Sigmoid colon (tissue), 7 donors: ENCODE measurements around the gene GALNT6. TPM values are rescaled to one million over a fixed set of nuclear protein-coding genes. Genes with fewer than 3 reads are reported as not detected.

Source experiments
- DNase-seq: peaks from one replicate; pipeline ENCODE4 v3.0.0-alpha.2; 2019
- H3K27ac ChIP-seq, 4 donors: fragments of 200-600 bp; sonication (generic); one replicate each; pipeline ENCODE4 v1.5.1; 2016 to 2019; ENCODE audit warnings: mild to moderate bottlenecking in 1 of 4
- H3K27me3 ChIP-seq, 3 donors: fragments of 200-600 bp; sonication (generic); one replicate each; pipeline ENCODE4 v1.5.1; 2019; ENCODE audit warnings: mild to moderate bottlenecking in 1 of 3
- H3K36me3 ChIP-seq, 4 donors: fragments of 200-600 bp; sonication (generic); one replicate each; pipeline ENCODE4 v1.5.1; 2016 to 2019
- H3K4me1 ChIP-seq, 4 donors: fragments of 200-600 bp; sonication (generic); one replicate each; pipeline ENCODE4 v1.5.1; 2017 to 2019
- H3K4me3 ChIP-seq, 4 donors: fragments of 200-600 bp; sonication (generic); one replicate each; pipeline ENCODE4 v1.5.1; 2017 to 2019; ENCODE audit warnings: mild to moderate bottlenecking in 2 of 4, moderate library complexity in 1 of 4
- H3K9me3 ChIP-seq, 4 donors: fragments of 200-600 bp in 3 of 4; sonication (generic) in 3 of 4; one replicate each; pipeline versions ENCODE4 v1.5.1 to v1.6.1; 2013 to 2019
- EP300 ChIP-seq, 4 donors: sonication (generic); formaldehyde crosslinking; IDR thresholded peaks; one replicate each; pipeline ENCODE4 v1.6.1; 2017; ENCODE audit warnings: antibody characterized with exemption in 4 of 4
- POLR2A ChIP-seq, 2 donors: fragments of 450-650 bp; IDR thresholded peaks; one replicate each; pipeline ENCODE4 v1.6.1; 2016; ENCODE audit warnings: antibody characterized with exemption in 2 of 2, mild to moderate bottlenecking in 2 of 2, moderate library complexity in 2 of 2
- POLR2AphosphoS5 ChIP-seq, 4 donors: sonication (generic); formaldehyde crosslinking; IDR thresholded peaks; one replicate each; pipeline ENCODE4 v1.6.1; 2017; ENCODE audit warnings: antibody characterized with exemption in 4 of 4
- WGBS, 2 donors: extraction: QIAGEN DNeasy Blood & Tissue Kit; methylation state at CpG; one replicate each; pipeline ENCODE4 v1.1.7; 2013; 5-methylcytosine and 5-hydroxymethylcytosine counted together
- intact Hi-C: fragments of 100-400 bp; cut with DNase I; formaldehyde crosslinking; loops from one replicate; pipeline ENCODE4 v1.15.1; 2023
- polyA plus RNA-seq, 3 donors: library from polyadenylated mRNA; stranded (reverse); fragments of 200-250 nt; gene quantifications; one replicate each; pipeline ENCODE4 v1.2.3, GENCODE V29; 2013
- total RNA-seq, 4 donors: library from RNA; depleted of rRNA; stranded (reverse); fragments of >200 nt; gene quantifications; one replicate each; pipeline ENCODE4 v1.1.0, GENCODE V29; 2016
- TF ChIP-seq, protein P1 (sequence below), 4 experiments: fragments of 450-650 bp in 3 of 4; fragments of 200-600 bp in 1 of 4; IDR thresholded peaks; one replicate each; pipeline ENCODE4 v1.5.1; 2016 to 2019; ENCODE audit warnings: antibody characterized with exemption in 4 of 4, mild to moderate bottlenecking in 3 of 4, moderate library complexity in 2 of 4
- donor health status: healthy with polysubstance abuse.
- donor health status: Bipolar disorder and iron deficiency.
- donor health status: healthy.

GALNT6 gene
- total and polyA plus RNA-seq, 7 donors, result 1.6 to 10.6 (median 6.6) TPM

- Histone ChIP-seq H3K4me3 (no peak overlapping the region), H3K4me1 (no peaks in the 10 kb centered on the region), H3K9me3 (no peaks in the 10 kb centered on the region), H3K27me3 (no peaks in the 10 kb centered on the region), H3K36me3 (no peaks in the 10 kb centered on the region), H3K27ac (no peak overlapping the region)
- TF ChIP-seq, protein P1, sequence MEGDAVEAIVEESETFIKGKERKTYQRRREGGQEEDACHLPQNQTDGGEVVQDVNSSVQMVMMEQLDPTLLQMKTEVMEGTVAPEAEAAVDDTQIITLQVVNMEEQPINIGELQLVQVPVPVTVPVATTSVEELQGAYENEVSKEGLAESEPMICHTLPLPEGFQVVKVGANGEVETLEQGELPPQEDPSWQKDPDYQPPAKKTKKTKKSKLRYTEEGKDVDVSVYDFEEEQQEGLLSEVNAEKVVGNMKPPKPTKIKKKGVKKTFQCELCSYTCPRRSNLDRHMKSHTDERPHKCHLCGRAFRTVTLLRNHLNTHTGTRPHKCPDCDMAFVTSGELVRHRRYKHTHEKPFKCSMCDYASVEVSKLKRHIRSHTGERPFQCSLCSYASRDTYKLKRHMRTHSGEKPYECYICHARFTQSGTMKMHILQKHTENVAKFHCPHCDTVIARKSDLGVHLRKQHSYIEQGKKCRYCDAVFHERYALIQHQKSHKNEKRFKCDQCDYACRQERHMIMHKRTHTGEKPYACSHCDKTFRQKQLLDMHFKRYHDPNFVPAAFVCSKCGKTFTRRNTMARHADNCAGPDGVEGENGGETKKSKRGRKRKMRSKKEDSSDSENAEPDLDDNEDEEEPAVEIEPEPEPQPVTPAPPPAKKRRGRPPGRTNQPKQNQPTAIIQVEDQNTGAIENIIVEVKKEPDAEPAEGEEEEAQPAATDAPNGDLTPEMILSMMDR (IDR thresholded peaks at IDR 0.05), result no peak
- 85 to 91% methylated on average over 2 of the region's 2 CpGs for WGBS, 2 donors
- DNase-seq, result no peak
- intact Hi-C loops, result no loop called here
Measured at GRCh38 chr12:51432921-51433320, 41.7 kb upstream of the GALNT6 start.

DNA sequence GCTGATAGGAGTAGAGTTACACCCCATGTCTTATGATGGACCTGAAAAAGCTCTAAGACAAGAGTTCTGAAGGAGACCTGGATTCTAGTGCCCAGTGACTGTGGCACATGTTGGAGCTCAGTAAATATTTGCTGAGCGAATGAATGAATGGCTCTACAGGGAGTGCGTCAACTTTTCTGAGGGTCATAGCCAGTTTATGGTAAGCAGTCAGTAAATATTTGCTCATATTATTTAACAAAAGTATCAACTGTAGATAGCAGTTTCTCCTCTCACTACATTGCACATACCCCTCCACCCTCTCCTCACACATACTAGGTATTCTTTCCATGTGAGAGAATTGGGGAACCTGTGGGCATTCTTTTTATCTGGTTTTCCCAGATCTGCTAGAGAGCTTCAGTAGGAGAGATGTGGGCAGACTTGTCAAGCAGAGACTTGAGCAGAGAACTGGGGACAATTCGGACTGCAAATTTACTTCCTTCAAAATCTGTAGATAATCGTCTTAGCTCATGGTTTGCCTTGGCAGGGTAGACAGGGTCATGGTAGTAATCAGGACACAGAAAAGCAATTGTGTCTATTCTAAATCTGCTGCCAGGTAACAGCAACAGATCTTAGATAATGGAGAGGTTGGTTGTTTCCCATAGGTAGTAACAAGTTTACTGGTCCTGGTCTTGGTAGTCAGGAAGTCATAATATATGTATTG lies 39.1 kb upstream of the GALNT6 start:
- H3K27ac ChIP-seq, result no peak overlapping the region
- 15 to 51% methylated on average over 4 of the region's 4 CpGs for WGBS, 2 donors

DNA sequence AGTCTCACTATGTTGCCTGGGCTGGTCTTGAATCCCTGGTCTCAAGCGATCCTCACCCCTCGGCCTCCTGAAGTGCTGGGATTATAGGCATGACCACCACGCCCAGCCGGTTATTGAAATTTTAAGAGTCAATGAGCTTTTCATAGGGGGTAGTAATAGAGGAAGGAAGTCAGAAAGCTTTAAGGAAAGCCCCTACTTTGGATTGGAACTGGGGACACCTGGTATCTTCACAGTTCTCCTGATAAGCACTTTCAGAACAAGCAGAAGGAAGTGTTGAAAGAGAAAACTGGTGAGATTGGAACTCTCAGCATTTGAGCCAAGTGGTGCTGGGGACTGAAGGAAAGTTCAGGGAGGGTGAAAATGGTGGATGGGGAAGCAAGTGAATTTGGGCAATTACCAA lies 38.5 kb upstream of the GALNT6 start:
- 76 to 91% methylated on average over 4 of the region's 4 CpGs for WGBS, 2 donors
- intact Hi-C loops, result no loop called here
- TF ChIP-seq POLR2A (IDR thresholded peaks at IDR 0.05) (no peak), POLR2AphosphoS5 (IDR thresholded peaks at IDR 0.05) (no peak), EP300 (IDR thresholded peaks at IDR 0.05) (no peak)
- TF ChIP-seq, protein P1 (IDR thresholded peaks at IDR 0.05), result no peak
- Histone ChIP-seq H3K4me1 (peaks cover 0 to 7% (median 6%) of the 10 kb centered on the region in 4 donors), H3K4me3 (no peak overlapping the region), H3K36me3 (no peaks in the 10 kb centered on the region), H3K27me3 (no peaks in the 10 kb centered on the region), H3K9me3 (no peaks in the 10 kb centered on the region), H3K27ac (no peak overlapping the region)
- no peak for DNase-seq

More for the DNA sequence above, 39.1 kb upstream of the GALNT6 start:
- DNase-seq, result no peak
- H3K36me3 ChIP-seq, result no peaks in the 10 kb centered on the region
- no peaks in the 10 kb centered on the region for H3K9me3 ChIP-seq
- H3K4me1 ChIP-seq, result peaks cover 0 to under 1% (median 0%) of the 10 kb centered on the region in 4 donors
- TF ChIP-seq, protein P1 (IDR thresholded peaks at IDR 0.05), result no peak
- TF ChIP-seq POLR2AphosphoS5 (IDR thresholded peaks at IDR 0.05) (no peak), POLR2A (IDR thresholded peaks at IDR 0.05) (no peak), EP300 (IDR thresholded peaks at IDR 0.05) (no peak)
- no peak overlapping the region for H3K4me3 ChIP-seq
- intact Hi-C loops, result no loop called here
- H3K27me3 ChIP-seq, result no peaks in the 10 kb centered on the region

DNA sequence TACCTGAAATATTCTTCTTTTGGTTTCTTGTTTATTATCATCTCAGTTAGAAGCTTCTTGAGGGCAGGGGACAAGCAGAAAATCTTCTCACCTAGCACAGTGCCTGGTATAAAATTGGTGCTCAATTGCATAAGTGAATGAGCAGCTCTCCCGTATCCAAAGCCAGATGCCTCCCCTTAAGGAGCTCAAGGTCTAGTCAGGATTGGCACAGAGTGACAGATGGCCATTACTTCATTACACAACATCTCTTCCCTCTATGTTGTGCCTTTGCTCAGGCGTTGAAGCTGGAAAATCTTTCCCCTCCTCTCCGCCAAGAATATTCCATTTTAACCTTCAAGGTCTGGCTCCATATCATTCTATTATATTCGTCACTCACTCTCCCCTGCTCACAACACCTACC lies 37.0 kb upstream of the GALNT6 start:
- no peak overlapping the region for H3K4me3 ChIP-seq
- no peaks in the 10 kb centered on the region for H3K9me3 ChIP-seq
- H3K36me3 ChIP-seq, result no peaks in the 10 kb centered on the region
- peaks cover 0 to 12% (median 11%) of the 10 kb centered on the region in 4 donors for H3K4me1 ChIP-seq
- TF ChIP-seq EP300 (IDR thresholded peaks at IDR 0.05) (no peak), POLR2A (IDR thresholded peaks at IDR 0.05) (no peak), POLR2AphosphoS5 (IDR thresholded peaks at IDR 0.05) (no peak)
- TF ChIP-seq, protein P1 (IDR thresholded peaks at IDR 0.05), result no peak
- no peak overlapping the region for H3K27ac ChIP-seq
- peaks cover 0 to 4% (median 0%) of the 10 kb centered on the region in 3 donors for H3K27me3 ChIP-seq
- 91 to 97% methylated on average over 4 of the region's 4 CpGs for WGBS, 2 donors
- intact Hi-C loops, result no loop called here
- DNase-seq, result no peak
